UCSD-AML1 (cell line): Measurements from ENCODE around the gene IL17RA.

Source experiments
- DNase-seq: peaks from one replicate; lab custom pipeline; 2025; ENCODE audit not compliant: unreplicated experiment; lab: John Stamatoyannopoulos, UW

Gene IL17RA

GRCh38 chr22:17155941-17156340 lies 71.1 kb downstream of the IL17RA start:
- no peak for DNase-seq

GRCh38 chr22:17157714-17158113 lies 72.9 kb downstream of the IL17RA start:
- DNase-seq: no peak

- no peak for DNase-seq
Measured at GRCh38 chr22:17158176-17158567, 73.4 kb downstream of the IL17RA start.

GRCh38 chr22:17158568-17159503 lies 74.0 kb downstream of the IL17RA start, which contains the start of gene HDHD5:
TSS of gene HDHD5 (minus strand) at chr22:17159277. CDS start at chr22:17159251, 26 bp downstream.
- peak; percentile 89 for DNase-seq

GRCh38 chr22:17159504-17159951 lies 74.7 kb downstream of the IL17RA start:
- no peak for DNase-seq

- DNase-seq: no peak
Measured at GRCh38 chr22:17161991-17162390, 77.2 kb downstream of the IL17RA start.

GRCh38 chr22:17162731-17163130 lies 77.9 kb downstream of the IL17RA start:
- no peak for DNase-seq

- DNase-seq: no peak
Measured at GRCh38 chr22:17164392-17165024, 79.7 kb downstream of the IL17RA start.
